Type B pancreatic cell (in vitro differentiated cells): ENCODE results near the gene TFR2. TPM values are rescaled to one million over a fixed set of nuclear protein-coding genes. Genes with fewer than 3 reads are reported as not detected.

Experiments used
- DNase-seq: peaks from one replicate; pipeline ENCODE4 v3.0.0; 2021; ENCODE audit warnings: mixed read lengths; ENCODE audit not compliant: unreplicated experiment; ENCODE audit errors: extremely low spot score
- H3K27ac Mint-ChIP-seq: 2 replicates; pipeline ENCODE4 v1.8.0; 2021; ENCODE audit warnings: mild to moderate bottlenecking, mixed read lengths
- H3K27me3 Mint-ChIP-seq: 2 replicates; pipeline ENCODE4 v1.8.0; 2021; ENCODE audit warnings: mixed read lengths
- H3K36me3 Mint-ChIP-seq: 2 replicates; pipeline ENCODE4 v1.8.0; 2021; ENCODE audit warnings: mixed read lengths
- H3K4me1 Mint-ChIP-seq: one replicate; pipeline ENCODE4 v1.8.0; 2021; ENCODE audit warnings: mixed read lengths; ENCODE audit not compliant: unreplicated experiment
- H3K4me3 Mint-ChIP-seq: 2 replicates; pipeline ENCODE4 v1.8.0; 2021; ENCODE audit warnings: mild to moderate bottlenecking, mixed read lengths
- H3K9me3 Mint-ChIP-seq: 2 replicates; pipeline ENCODE4 v1.8.0; 2021; ENCODE audit warnings: mixed read lengths
- total RNA-seq: library from RNA; stranded (reverse); gene quantifications from 2 replicates; pipeline ENCODE4 v1.2.1, GENCODE V29; 2021; ENCODE audit warnings: low replicate concordance
- TF ChIP-seq, protein P1 (sequence below): fragments of 200-600 bp; sonication (generic); conservative IDR thresholded peaks from 2 replicates; pipeline ENCODE4 v1.5.0; 2021; ENCODE audit warnings: antibody characterized with exemption, mild to moderate bottlenecking

TFR2 gene
- total RNA-seq, 1 donor from 2014 or later = 1.8 TPM

DNA sequence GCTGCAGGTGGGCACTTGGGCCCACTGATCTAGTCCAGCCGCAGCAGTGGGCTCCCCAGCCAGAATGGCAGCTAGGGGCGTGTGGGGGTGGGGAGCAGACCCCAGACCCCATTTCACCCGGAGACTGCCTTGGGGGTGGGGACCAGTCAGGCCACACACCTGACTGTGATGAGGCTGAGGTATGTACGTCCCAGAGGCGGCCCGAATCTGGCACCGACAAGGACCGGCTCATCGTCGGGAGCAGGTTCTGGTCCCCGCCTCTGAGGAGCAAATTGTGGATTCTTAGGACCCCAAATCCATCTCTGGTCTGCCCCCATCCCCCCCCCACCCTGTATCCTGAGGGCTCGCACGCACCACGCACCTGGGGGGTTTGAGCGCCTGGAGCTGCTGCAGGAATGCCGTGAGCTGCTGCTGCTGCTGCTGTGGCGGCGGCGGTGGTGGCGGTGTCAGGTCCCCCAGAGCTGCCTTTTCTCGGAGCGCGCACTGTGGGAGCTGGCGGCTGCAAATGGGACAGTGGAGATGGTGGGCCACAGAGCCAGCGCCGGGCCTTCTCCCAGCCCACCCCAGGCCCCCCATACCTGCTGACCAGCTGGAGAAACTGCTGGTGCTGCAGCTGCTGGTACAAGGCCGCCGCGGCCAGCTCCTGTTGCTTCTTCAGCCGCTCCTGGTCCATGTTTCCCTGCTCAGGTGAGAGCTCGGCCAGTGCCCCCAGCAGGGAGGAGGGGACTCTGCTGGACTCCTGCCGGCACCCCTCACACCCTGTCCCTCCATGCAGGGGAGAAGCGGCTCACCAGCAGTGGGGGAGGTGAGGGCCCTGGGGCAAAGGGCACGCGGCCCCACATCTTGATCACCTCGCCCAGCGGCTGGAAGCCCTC is 42.5 kb upstream of the TFR2 start:
- H3K9me3 Mint-ChIP-seq = no peaks in the 10 kb centered on the region
- H3K4me3 Mint-ChIP-seq = no peak overlapping the region

DNA sequence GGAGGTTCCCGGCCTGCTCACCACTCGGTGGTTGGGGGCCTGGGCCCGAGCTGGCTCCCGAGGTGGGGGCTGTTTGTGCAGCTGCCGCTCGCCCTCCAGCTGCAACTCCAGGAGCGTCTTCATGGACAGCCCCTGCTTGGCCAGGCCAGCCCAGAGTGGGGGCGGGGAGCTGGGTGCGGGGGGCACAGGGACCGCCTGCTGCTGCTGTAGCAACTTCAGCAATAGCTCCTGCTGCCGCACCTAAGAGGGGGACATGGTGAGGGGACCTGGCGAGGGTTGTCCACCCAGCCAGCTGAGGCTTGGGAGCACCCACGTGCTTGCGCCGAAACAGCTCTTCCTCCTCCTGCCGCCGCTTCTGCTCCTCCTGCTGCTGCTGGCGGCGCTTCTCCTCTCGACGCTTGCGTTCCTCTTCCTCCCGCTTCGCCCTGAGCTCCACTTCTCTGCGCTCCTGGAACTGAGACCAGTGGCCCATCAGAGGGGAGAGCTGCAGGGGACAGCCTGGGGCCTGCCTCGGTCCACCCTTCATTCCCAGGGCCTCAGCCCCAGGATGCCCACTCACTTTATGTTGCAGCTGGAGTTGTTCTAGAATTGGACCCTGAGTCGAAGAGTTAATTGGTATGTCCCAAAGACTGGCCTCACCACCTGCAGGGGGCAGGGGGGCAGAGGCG is 41.8 kb upstream of the TFR2 start:
- Mint-ChIP-seq H3K4me3 (no peak overlapping the region), H3K4me1 (peaks cover 7% of the 10 kb centered on the region), H3K36me3 (peaks cover 3% of the 10 kb centered on the region), H3K27me3 (no peaks in the 10 kb centered on the region), H3K27ac (no peak overlapping the region), H3K9me3 (no peaks in the 10 kb centered on the region)
- DNase-seq = no peak
- TF ChIP-seq, protein P1, sequence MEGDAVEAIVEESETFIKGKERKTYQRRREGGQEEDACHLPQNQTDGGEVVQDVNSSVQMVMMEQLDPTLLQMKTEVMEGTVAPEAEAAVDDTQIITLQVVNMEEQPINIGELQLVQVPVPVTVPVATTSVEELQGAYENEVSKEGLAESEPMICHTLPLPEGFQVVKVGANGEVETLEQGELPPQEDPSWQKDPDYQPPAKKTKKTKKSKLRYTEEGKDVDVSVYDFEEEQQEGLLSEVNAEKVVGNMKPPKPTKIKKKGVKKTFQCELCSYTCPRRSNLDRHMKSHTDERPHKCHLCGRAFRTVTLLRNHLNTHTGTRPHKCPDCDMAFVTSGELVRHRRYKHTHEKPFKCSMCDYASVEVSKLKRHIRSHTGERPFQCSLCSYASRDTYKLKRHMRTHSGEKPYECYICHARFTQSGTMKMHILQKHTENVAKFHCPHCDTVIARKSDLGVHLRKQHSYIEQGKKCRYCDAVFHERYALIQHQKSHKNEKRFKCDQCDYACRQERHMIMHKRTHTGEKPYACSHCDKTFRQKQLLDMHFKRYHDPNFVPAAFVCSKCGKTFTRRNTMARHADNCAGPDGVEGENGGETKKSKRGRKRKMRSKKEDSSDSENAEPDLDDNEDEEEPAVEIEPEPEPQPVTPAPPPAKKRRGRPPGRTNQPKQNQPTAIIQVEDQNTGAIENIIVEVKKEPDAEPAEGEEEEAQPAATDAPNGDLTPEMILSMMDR = no peak

More for the DNA sequence above, 42.5 kb upstream of the TFR2 start:
- H3K27me3 Mint-ChIP-seq = no peaks in the 10 kb centered on the region
- TF ChIP-seq, protein P1 = no peak
- H3K36me3 Mint-ChIP-seq = peaks cover 6% of the 10 kb centered on the region
- no peak overlapping the region for H3K27ac Mint-ChIP-seq
- peaks cover 8% of the 10 kb centered on the region for H3K4me1 Mint-ChIP-seq
- no peak for DNase-seq

DNA sequence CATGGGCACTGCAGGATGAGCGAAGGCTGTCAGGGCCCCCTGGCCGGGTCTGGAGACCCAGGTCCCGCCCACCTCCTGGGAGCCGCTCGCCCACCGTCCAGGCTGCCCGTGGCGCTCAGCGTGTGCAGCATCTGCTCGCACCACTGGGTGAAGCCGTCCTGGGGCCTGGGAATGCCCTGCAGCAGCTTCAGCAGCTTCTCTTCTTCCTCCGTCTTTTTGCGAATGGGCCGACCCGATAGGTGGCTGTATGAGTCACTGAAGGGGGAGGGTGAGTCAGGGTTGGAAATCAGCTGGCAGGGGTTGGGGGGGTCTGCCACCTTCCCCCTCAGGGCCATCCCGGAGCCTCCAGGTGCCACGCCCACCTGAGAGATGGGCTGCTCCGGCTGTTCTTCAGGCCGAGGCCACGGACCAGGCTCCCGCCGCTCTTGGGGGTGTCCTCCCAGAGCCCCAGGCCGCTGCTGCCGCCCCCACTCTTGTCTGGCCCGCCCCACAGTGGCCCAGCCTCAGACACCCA is 40.9 kb upstream of the TFR2 start:
- TF ChIP-seq, protein P1 = no peak
- no peak for DNase-seq
- peaks cover 3% of the 10 kb centered on the region for H3K36me3 Mint-ChIP-seq
- H3K27ac Mint-ChIP-seq = no peak overlapping the region
- H3K4me3 Mint-ChIP-seq = no peak overlapping the region
- H3K9me3 Mint-ChIP-seq = no peaks in the 10 kb centered on the region
- H3K4me1 Mint-ChIP-seq = peaks cover 10% of the 10 kb centered on the region
- no peaks in the 10 kb centered on the region for H3K27me3 Mint-ChIP-seq

DNA sequence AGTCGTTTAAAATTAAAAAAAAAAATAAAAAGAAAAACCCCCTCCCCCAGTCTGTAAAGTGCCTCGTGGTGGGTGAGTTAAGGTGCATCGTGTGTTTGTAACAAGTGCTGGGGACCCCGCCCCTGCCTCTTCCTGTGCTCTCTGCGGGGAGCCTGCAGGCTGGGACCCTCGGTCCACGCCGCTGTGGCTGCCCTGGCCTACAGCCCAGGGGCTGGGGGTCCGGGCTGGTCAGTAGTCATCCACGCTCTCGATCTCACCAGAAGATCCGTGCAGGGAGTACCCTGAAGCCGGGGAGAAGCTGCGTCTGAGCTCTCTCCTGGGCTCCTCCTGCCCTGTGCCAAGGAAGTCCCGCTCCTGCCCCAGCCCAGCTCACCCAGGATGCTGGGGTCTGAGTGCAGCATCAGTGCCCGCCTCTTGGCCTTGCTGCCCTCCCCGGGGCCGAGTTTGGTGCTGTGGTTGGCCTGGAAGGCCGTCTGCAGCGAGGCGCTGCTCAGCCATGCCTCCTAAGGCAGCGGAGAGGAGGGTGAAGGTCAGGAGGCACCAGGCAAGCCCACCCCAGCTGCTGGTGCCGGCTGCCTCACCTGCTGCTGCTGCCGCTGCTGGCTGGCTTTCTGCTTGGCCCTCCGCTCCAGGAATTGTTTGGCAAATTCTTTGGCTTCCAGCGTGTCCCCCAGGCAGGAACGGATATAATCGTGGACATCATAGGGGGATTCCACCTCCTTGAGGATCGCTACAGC is 40.3 kb upstream of the TFR2 start:
- Mint-ChIP-seq H3K27me3 (no peaks in the 10 kb centered on the region), H3K4me1 (peaks cover 10% of the 10 kb centered on the region), H3K9me3 (no peaks in the 10 kb centered on the region), H3K4me3 (no peak overlapping the region), H3K27ac (no peak overlapping the region), H3K36me3 (peaks cover 3% of the 10 kb centered on the region)
- TF ChIP-seq, protein P1 = no peak
- DNase-seq = no peak

DNA sequence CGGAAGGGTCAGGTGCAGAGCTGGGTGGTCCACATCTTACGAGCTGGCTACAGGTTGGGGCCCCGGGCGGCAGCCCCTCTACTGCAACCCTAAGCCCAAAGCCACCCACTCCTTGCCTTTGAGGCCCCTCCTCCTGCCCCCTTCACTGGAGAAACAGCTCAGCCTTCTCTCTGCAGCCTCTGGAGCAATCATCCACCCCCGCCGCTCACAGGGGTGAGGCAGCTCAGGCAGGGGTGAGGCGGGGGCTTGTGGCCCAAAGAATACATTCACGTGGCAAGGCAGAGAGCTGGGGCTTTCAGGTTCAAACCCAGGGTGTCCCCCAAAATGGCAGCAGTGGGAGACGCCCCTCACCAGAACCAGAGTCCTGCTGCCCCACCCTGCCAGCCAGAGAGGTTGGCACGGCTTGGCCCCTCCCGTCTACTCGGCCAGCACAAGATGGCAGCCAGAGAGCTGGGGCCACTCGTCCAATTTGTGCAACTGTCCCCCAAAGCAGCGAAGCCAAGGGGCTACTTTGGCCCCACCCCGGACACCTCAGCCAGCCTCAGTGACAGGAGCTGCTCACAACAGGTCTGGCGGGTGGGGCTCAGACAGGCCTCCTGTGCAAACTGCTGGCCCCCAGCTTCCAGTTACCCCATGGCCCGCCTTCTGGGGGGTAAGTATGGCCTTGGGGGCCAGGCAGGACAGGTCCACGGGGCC is 39.4 kb upstream of the TFR2 start:
- Mint-ChIP-seq H3K36me3 (peaks cover 3% of the 10 kb centered on the region), H3K4me3 (no peak overlapping the region), H3K4me1 (peaks cover 10% of the 10 kb centered on the region), H3K27me3 (no peaks in the 10 kb centered on the region), H3K9me3 (no peaks in the 10 kb centered on the region), H3K27ac (peak overlapping the region; percentile 71)
- TF ChIP-seq, protein P1 = no peak
- DNase-seq = no peak
